AG10803 (cell line): ENCODE measurements around the gene SMYD3.

Experiments used
- DNase-seq: peaks from one replicate; pipeline ENCODE4 v3.0.0; 2010; ENCODE audit warnings: low read depth
- H3K4me3 ChIP-seq: 2 replicates; pipeline ENCODE4 v1.5.1; 2011; ENCODE audit warnings: mild to moderate bottlenecking, low read length, control low read depth
- TF ChIP-seq, protein P1 (sequence below): conservative IDR thresholded peaks from 2 replicates; pipeline ENCODE4 v1.5.1; 2011; ENCODE audit warnings: mild to moderate bottlenecking, low read length, control low read depth, inconsistent platforms

Gene SMYD3

GRCh38 chr1:245997471-245998258 lies 509.4 kb downstream of the SMYD3 start:
- H3K4me3 ChIP-seq, result no peak overlapping the region
- DNase-seq, result peak; percentile 48
- TF ChIP-seq, protein P1, sequence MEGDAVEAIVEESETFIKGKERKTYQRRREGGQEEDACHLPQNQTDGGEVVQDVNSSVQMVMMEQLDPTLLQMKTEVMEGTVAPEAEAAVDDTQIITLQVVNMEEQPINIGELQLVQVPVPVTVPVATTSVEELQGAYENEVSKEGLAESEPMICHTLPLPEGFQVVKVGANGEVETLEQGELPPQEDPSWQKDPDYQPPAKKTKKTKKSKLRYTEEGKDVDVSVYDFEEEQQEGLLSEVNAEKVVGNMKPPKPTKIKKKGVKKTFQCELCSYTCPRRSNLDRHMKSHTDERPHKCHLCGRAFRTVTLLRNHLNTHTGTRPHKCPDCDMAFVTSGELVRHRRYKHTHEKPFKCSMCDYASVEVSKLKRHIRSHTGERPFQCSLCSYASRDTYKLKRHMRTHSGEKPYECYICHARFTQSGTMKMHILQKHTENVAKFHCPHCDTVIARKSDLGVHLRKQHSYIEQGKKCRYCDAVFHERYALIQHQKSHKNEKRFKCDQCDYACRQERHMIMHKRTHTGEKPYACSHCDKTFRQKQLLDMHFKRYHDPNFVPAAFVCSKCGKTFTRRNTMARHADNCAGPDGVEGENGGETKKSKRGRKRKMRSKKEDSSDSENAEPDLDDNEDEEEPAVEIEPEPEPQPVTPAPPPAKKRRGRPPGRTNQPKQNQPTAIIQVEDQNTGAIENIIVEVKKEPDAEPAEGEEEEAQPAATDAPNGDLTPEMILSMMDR, result no peak

DNA sequence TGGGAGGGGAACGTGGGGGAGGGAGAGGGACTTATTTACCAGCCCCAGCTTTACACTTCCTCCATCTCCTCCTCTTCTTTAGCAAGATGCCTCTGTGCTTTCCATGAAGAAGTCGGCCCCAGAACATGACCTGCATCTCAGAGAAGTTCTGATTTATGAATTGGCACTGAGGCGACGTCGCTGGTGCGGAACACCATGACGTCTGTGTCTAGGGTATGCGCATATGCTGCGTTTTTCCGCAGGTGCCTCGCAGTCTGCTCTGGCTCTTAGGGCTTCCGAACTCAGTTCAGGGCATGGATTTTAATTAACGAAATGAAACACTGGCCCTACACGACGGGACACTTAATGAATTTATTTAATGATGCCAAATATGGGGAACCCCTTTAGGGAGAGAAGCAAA lies 510.3 kb downstream of the SMYD3 start:
- H3K4me3 ChIP-seq, result no peak overlapping the region
- TF ChIP-seq, protein P1, result no peak
- DNase-seq, result no peak

GRCh38 chr1:245995474-245995873 lies 511.6 kb downstream of the SMYD3 start:
- no peak overlapping the region for H3K4me3 ChIP-seq
- TF ChIP-seq, protein P1, result no peak

DNA sequence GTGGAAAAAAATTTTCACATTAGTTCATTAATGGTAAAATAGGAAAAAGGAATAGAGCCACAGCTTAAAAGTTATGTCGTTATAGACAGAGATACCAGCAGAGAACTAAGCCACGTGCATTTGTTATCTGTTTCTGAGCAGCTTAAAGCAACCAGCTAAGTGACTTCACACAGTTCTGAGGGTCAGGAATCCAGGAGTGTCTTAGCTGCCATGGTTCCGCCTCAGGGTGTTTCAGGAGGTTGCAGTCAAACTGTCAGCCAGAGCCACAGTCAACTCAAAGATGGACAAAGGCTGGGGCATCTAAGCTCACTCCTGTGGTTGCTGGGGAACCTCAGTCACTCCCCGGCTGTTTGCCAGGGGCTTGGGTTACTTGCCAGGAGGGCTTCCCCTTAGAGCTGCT lies 515.8 kb downstream of the SMYD3 start:
- TF ChIP-seq, protein P1, result no peak
- DNase-seq, result no peak
- H3K4me3 ChIP-seq, result no peak overlapping the region

More at GRCh38 chr1:245995474-245995873, 511.6 kb downstream of the SMYD3 start:
- no peak for DNase-seq

GRCh38 chr1:245990315-245991022 lies 516.6 kb downstream of the SMYD3 start:
- DNase-seq, result no peak
- TF ChIP-seq, protein P1, result no peak
- no peak overlapping the region for H3K4me3 ChIP-seq

DNA sequence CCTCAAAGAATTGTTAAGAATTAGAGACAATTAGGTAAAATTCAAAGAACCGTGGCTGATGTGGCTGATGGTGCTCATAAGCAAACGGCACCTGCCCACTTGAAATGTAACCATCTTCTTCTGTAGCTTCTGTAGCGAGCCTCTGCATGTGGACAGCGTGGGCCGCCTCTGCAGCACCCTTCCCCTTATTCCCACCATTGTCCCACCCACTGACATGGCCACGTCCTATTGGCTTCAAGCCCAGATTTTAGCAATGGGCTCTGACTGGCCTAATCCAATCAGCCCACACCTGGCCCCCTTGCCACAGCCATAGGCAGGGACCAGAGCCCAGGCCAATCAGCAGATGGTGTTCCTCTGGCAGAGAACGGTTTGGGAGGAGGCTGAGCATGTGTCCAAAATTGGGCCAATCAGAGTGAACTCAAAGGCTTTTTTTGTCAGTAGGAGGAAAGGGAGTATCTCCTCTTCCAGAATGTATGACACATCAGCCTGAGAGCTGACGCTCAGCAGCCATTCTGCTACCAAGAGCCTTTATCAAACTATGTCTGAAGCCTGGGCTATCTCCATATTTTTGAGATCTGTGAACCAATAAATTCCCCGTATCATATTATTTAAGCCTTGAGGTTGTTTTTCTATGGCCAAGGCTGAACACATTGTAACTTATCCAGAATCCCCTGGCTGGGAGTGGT lies 518.5 kb downstream of the SMYD3 start:
- TF ChIP-seq, protein P1, result no peak
- no peak for DNase-seq

GRCh38 chr1:245987997-245988392 lies 519.1 kb downstream of the SMYD3 start:
- no peak for DNase-seq
- no peak overlapping the region for H3K4me3 ChIP-seq
- TF ChIP-seq, protein P1, result no peak

More for the DNA sequence above, 518.5 kb downstream of the SMYD3 start:
- no peak overlapping the region for H3K4me3 ChIP-seq
